Neural progenitor cell (in vitro differentiated cells): ENCODE results near the gene ZCWPW1. TPM values are rescaled to one million over a fixed set of nuclear protein-coding genes. Genes with fewer than 3 reads are reported as not detected.

Experiments used
- DNase-seq: peaks from one replicate; pipeline ENCODE4 v3.0.0-alpha.2; 2016; ENCODE audit warnings: low spot score
- H2AFZ ChIP-seq: fragments of 200-600 bp; sonication (generic); replicated peaks from 2 replicates; pipeline ENCODE4 v1.6.1; 2016; ENCODE audit warnings: antibody characterized with exemption
- H3F3A ChIP-seq: fragments of 200-600 bp; sonication (generic); 2 replicates; pipeline ENCODE4 v1.6.1; 2016; ENCODE audit warnings: antibody characterized with exemption, low read depth
- H3K27ac ChIP-seq: fragments of 200-600 bp; sonication (generic); 2 replicates; pipeline ENCODE4 v1.5.1; 2016; ENCODE audit warnings: mild to moderate bottlenecking
- H3K27me3 ChIP-seq: fragments of 200-600 bp; sonication (generic); 2 replicates; pipeline ENCODE4 v1.6.1; 2016; ENCODE audit warnings: mild to moderate bottlenecking, moderate library complexity
- H3K36me3 ChIP-seq: fragments of 200-600 bp; sonication (generic); 2 replicates; pipeline ENCODE4 v1.5.1; 2016
- H3K4me1 ChIP-seq: fragments of 200-600 bp; sonication (generic); 2 replicates; pipeline ENCODE4 v1.6.1; 2016; ENCODE audit warnings: mixed run types
- H3K4me2 ChIP-seq: fragments of 200-600 bp; sonication (generic); 2 replicates; pipeline ENCODE4 v1.6.1; 2016
- H3K4me3 ChIP-seq: fragments of 200-600 bp; sonication (generic); 2 replicates; pipeline ENCODE4 v1.5.1; 2016
- H3K79me2 ChIP-seq: fragments of 200-600 bp; sonication (generic); 2 replicates; pipeline ENCODE4 v1.6.1; 2016; ENCODE audit warnings: low read depth
- H3K9ac ChIP-seq: fragments of 200-600 bp; sonication (generic); 2 replicates; pipeline ENCODE4 v1.6.1; 2016
- H3K9me3 ChIP-seq: fragments of 200-600 bp; sonication (generic); 2 replicates; pipeline ENCODE4 v1.5.1; 2016; ENCODE audit warnings: low read depth
- H4K20me1 ChIP-seq: fragments of 200-600 bp; sonication (generic); 2 replicates; pipeline ENCODE4 v1.6.1; 2016; ENCODE audit warnings: low read depth
- H3K27ac Mint-ChIP-seq: 3 replicates; pipeline ENCODE4 v1.8.0; 2021; ENCODE audit warnings: mixed read lengths
- H3K27me3 Mint-ChIP-seq: 2 replicates; pipeline ENCODE4 v1.8.0; 2022; ENCODE audit warnings: low read depth, mild to moderate bottlenecking, inconsistent platforms, moderate library complexity, mixed read lengths; ENCODE audit not compliant: insufficient read depth
- H3K36me3 Mint-ChIP-seq: 3 replicates; pipeline ENCODE4 v1.8.0; 2021; ENCODE audit warnings: mixed read lengths
- H3K4me1 Mint-ChIP-seq: 3 replicates; pipeline ENCODE4 v1.8.0; 2021; ENCODE audit warnings: mixed read lengths
- H3K4me3 Mint-ChIP-seq: 3 replicates; pipeline ENCODE4 v1.8.0; 2021; ENCODE audit warnings: mild to moderate bottlenecking, moderate library complexity, mixed read lengths
- H3K9me3 Mint-ChIP-seq: 3 replicates; pipeline ENCODE4 v1.8.0; 2020; ENCODE audit warnings: mixed read lengths
- EZH2 ChIP-seq: fragments of 200-600 bp; sonication (generic); IDR thresholded peaks from 2 replicates; pipeline ENCODE4 v1.6.1; 2017; ENCODE audit warnings: antibody characterized with exemption, mild to moderate bottlenecking, moderate library complexity
- EZH2phosphoT487 ChIP-seq: fragments of 200-600 bp; sonication (generic); IDR thresholded peaks from 2 replicates; pipeline ENCODE4 v1.6.1; 2017; ENCODE audit warnings: antibody characterized with exemption
- total RNA-seq: library from RNA; depleted of rRNA; stranded (reverse); fragments of >200 nt; gene quantifications from 2 replicates; pipeline ENCODE4 v1.2.3, GENCODE V29; 2015; ENCODE audit warnings: low replicate concordance
- TF ChIP-seq, protein P1 (sequence below): fragments of 200-600 bp; sonication (generic); IDR thresholded peaks from 2 replicates; pipeline ENCODE4 v1.5.1; 2017; ENCODE audit warnings: antibody characterized with exemption, mild to moderate bottlenecking

ZCWPW1 gene
- total RNA-seq, 1 donor from 2014 or later: 1.4 TPM

DNA sequence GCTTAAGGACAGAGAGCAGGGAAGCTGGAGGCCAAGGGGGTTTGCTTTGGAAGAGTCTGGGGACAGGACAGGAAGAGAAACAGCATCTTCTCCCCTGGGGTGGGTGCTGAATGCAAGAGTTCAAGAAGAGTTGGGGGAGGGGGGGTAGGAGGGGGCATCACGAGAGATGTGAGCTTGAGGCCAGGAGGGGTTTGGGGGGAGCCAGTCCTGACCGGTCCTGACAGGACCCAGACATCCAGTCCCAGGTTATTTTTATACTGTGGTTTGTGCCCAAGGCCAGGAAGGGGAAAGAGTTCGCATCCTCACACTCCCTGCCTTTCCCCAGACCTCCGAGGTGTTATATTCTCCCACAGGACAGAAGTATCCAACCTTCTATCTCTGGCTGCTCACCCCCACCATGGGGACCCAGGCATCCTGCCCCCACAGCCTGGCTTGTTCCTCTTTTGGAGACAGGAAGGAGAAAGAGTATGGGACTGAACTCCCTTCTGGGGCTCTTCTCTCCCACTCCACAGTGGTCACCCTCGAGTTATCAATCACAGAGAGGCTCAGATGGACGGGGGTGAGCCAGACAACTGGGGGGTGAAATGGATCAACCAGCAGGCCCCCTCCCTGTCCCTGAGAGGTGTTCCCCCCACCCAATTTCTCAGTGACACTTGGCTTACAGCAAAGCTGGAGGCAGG lies 47.7 kb upstream of the ZCWPW1 start:
- peaks cover 4% of the 10 kb centered on the region for H3K27me3 Mint-ChIP-seq
- H3K9me3 ChIP-seq: no peaks in the 10 kb centered on the region
- no peak overlapping the region for H3K27ac ChIP-seq
- H3K27ac Mint-ChIP-seq: peak overlapping the region; percentile 13
- H3K4me2 ChIP-seq: peak overlapping the region; percentile 22
- TF ChIP-seq, protein P1, sequence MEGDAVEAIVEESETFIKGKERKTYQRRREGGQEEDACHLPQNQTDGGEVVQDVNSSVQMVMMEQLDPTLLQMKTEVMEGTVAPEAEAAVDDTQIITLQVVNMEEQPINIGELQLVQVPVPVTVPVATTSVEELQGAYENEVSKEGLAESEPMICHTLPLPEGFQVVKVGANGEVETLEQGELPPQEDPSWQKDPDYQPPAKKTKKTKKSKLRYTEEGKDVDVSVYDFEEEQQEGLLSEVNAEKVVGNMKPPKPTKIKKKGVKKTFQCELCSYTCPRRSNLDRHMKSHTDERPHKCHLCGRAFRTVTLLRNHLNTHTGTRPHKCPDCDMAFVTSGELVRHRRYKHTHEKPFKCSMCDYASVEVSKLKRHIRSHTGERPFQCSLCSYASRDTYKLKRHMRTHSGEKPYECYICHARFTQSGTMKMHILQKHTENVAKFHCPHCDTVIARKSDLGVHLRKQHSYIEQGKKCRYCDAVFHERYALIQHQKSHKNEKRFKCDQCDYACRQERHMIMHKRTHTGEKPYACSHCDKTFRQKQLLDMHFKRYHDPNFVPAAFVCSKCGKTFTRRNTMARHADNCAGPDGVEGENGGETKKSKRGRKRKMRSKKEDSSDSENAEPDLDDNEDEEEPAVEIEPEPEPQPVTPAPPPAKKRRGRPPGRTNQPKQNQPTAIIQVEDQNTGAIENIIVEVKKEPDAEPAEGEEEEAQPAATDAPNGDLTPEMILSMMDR: no peak
- TF ChIP-seq EZH2phosphoT487: no peak
- TF ChIP-seq EZH2: no peak
- H3K4me3 Mint-ChIP-seq: peak overlapping the region; percentile 77
- no peak for DNase-seq
- H3K36me3 Mint-ChIP-seq: no peaks in the 10 kb centered on the region
- H4K20me1 ChIP-seq: peaks cover 6% of the 10 kb centered on the region
- peaks cover 14% of the 10 kb centered on the region for H3F3A ChIP-seq
- H3K4me1 Mint-ChIP-seq: peaks cover 28% of the 10 kb centered on the region
- H3K9ac ChIP-seq: no peak overlapping the region
- H3K27me3 ChIP-seq: no peaks in the 10 kb centered on the region
- H3K4me3 ChIP-seq: no peak overlapping the region
- peaks cover 14% of the 10 kb centered on the region for H3K79me2 ChIP-seq
- H3K36me3 ChIP-seq: no peaks in the 10 kb centered on the region
- H2AFZ ChIP-seq: no peak overlapping the region
- H3K9me3 Mint-ChIP-seq: no peaks in the 10 kb centered on the region
- H3K4me1 ChIP-seq: peaks cover 16% of the 10 kb centered on the region

DNA sequence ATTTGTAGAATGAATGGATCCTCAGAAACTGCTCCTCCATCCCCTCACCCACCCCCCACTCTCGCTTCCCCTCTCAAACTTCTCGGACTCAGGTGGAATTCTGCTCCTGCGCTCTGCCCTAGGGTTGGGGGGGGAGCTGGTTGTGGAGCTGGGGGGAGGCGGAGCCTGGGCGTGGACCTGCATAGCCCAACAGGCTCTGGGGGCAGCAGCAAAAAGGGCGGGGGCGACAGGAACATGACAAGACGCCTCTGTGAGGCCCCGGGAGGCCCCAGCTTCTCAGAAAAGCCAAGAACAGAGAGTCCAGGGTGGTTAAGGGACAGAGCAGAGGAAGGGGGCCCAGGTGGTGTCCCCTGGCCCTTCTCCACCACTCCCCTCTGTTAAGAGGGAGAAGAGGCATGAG lies 47.0 kb upstream of the ZCWPW1 start:
- Histone ChIP-seq H3K4me1 (peaks cover 16% of the 10 kb centered on the region), H3K4me2 (peak overlapping the region; percentile 6), H3K27ac (no peak overlapping the region), H3K9ac (no peak overlapping the region), H3K36me3 (no peaks in the 10 kb centered on the region), H3K4me3 (no peak overlapping the region), H3K27me3 (no peaks in the 10 kb centered on the region), H3K79me2 (peaks cover 14% of the 10 kb centered on the region), H4K20me1 (peaks cover 6% of the 10 kb centered on the region), H3K9me3 (no peaks in the 10 kb centered on the region), H3F3A (peaks cover 14% of the 10 kb centered on the region), H2AFZ (no peak overlapping the region)
- H3K36me3 Mint-ChIP-seq: no peaks in the 10 kb centered on the region
- TF ChIP-seq, protein P1: no peak
- no peak for TF ChIP-seq EZH2phosphoT487
- TF ChIP-seq EZH2: no peak
- peaks cover 4% of the 10 kb centered on the region for H3K27me3 Mint-ChIP-seq
- no peak for DNase-seq
- H3K4me3 Mint-ChIP-seq: peak overlapping the region; percentile 77
- H3K27ac Mint-ChIP-seq: no peak overlapping the region
- H3K9me3 Mint-ChIP-seq: no peaks in the 10 kb centered on the region
- peaks cover 28% of the 10 kb centered on the region for H3K4me1 Mint-ChIP-seq

- Histone ChIP-seq H3K36me3 (no peaks in the 10 kb centered on the region), H2AFZ (no peak overlapping the region), H4K20me1 (peaks cover 9% of the 10 kb centered on the region), H3K9ac (no peak overlapping the region), H3K79me2 (peaks cover 6% of the 10 kb centered on the region), H3F3A (no peaks in the 10 kb centered on the region), H3K27ac (no peak overlapping the region), H3K27me3 (no peaks in the 10 kb centered on the region), H3K9me3 (no peaks in the 10 kb centered on the region), H3K4me2 (no peak overlapping the region), H3K4me3 (no peak overlapping the region), H3K4me1 (peaks cover 16% of the 10 kb centered on the region)
- DNase-seq: no peak
- H3K9me3 Mint-ChIP-seq: no peaks in the 10 kb centered on the region
- peaks cover 29% of the 10 kb centered on the region for H3K4me1 Mint-ChIP-seq
- no peak overlapping the region for H3K4me3 Mint-ChIP-seq
- H3K27ac Mint-ChIP-seq: peak overlapping the region; percentile 47
- TF ChIP-seq EZH2 (no peak), EZH2phosphoT487 (no peak)
- TF ChIP-seq, protein P1: no peak
- peaks cover 4% of the 10 kb centered on the region for H3K27me3 Mint-ChIP-seq
- H3K36me3 Mint-ChIP-seq: no peaks in the 10 kb centered on the region
These were observed 44.5 kb upstream of the ZCWPW1 start for GRCh38 chr7:100472854-100473499.
